NCI-H1694 (cell line): ENCODE results near the gene TXLNA.

Experiments
- DNase-seq: peaks from one replicate; lab custom pipeline; 2025; lab: John Stamatoyannopoulos, UW

Gene TXLNA

GRCh38 chr1:32184650-32185049, 5.2 kb downstream of the TXLNA start:
- no peak for DNase-seq

- no peak for DNase-seq
Measured at GRCh38 chr1:32186077-32186476, 6.6 kb downstream of the TXLNA start.

- DNase-seq, result no peak
Measured at GRCh38 chr1:32186491-32186890, 7.0 kb downstream of the TXLNA start.

- no peak for DNase-seq
Measured at GRCh38 chr1:32187850-32188249, 8.4 kb downstream of the TXLNA start.

- DNase-seq, result no peak
Measured at GRCh38 chr1:32192220-32192948, 12.9 kb downstream of the TXLNA start.

- no peak for DNase-seq
Measured at GRCh38 chr1:32194984-32195383, 15.5 kb downstream of the TXLNA start.

- DNase-seq, result no peak
Measured at GRCh38 chr1:32195531-32195930, 16.1 kb downstream of the TXLNA start.

- no peak for DNase-seq
Measured at GRCh38 chr1:32195972-32196823, 16.7 kb downstream of the TXLNA start.

GRCh38 chr1:32197074-32197473, 17.6 kb downstream of the TXLNA start:
- DNase-seq, result no peak

- no peak for DNase-seq
Measured at GRCh38 chr1:32197837-32198236, 18.4 kb downstream of the TXLNA start.

GRCh38 chr1:32198237-32199042, 19.0 kb downstream of the TXLNA start:
- no peak for DNase-seq

GRCh38 chr1:32199043-32199716, 19.7 kb downstream of the TXLNA start:
- DNase-seq, result no peak

GRCh38 chr1:32199717-32200072, 20.2 kb downstream of the TXLNA start:
- DNase-seq, result no peak

GRCh38 chr1:32200226-32201010, 20.9 kb downstream of the TXLNA start, which contains the start of gene CCDC28B:
TSS of gene CCDC28B (plus strand) at chr1:32200595. CDS start at chr1:32201936, 1,341 bp downstream.
- no peak for DNase-seq

GRCh38 chr1:32201011-32201855, 21.8 kb downstream of the TXLNA start:
- DNase-seq, result no peak

- no peak for DNase-seq
Measured at GRCh38 chr1:32204943-32205361, 25.5 kb downstream of the TXLNA start.

GRCh38 chr1:32205401-32206370, 26.2 kb downstream of the TXLNA start, which contains the start of gene IQCC:
TSS of gene IQCC (plus strand) at chr1:32205671. CDS start at chr1:32205682, 11 bp downstream.
- DNase-seq, result peak; percentile 57

- DNase-seq, result no peak
Measured at GRCh38 chr1:32208469-32208868, 29.0 kb downstream of the TXLNA start.

GRCh38 chr1:32208891-32209328, 29.4 kb downstream of the TXLNA start, which contains the start of gene DCDC2B:
TSS of gene DCDC2B (plus strand) at chr1:32209089. CDS start at chr1:32209094, 5 bp downstream.
- no peak for DNase-seq
